ENCODE results near the gene CCSER1.

Gene CCSER1

DNA sequence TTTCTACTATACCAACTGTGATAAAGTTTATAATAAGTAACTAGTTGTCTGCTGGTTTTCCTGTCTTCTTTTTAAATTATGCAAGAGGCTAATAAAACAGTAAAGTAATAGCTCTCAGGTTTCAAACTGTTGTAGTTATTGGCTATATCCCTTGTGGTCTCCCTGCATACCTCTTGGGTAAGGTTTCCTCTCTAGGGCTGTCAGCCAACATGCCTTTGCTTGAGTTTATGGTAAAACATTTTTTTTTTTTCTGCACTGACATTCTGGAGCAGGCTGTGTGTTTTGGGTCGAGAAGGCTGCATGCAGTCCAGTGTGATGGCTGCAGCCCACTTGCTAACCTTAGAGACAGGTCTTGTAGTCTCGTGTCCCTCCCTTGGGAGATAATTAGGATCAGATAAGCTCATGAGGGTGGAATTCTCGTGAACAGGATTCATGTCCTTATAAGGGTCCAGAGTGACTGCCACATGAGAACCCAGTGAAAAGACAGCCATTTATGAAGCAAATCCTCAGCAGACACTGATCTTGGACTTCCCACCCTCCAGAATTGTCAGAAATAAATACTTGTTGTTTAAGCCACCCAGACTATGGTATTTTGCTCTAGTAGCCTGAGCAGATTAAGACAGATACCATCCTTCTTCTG, 831.2 kb downstream of the CCSER1 start:
- Histone ChIP-seq H3K27me3 (replicated peaks; ENCODE audit: control insufficient read depth, insufficient read depth, low read length) (no peaks in the 10 kb centered on the region), H3K4me1 (ENCODE audit: control insufficient read depth, insufficient read depth, low read length) (no peaks in the 10 kb centered on the region), H3K9me3 (ENCODE audit: control insufficient read depth, low read length) (no peaks in the 10 kb centered on the region), H3K9ac (ENCODE audit: low read length) (no peak overlapping the region), H3K4me3 (ENCODE audit: low read length) (no peak overlapping the region), H3K36me3 (ENCODE audit: control insufficient read depth, insufficient read depth, low read length, severe bottlenecking) (no peaks in the 10 kb centered on the region)
- peak; percentile 23 for DNase-seq (ENCODE audit: low read depth)

DNA sequence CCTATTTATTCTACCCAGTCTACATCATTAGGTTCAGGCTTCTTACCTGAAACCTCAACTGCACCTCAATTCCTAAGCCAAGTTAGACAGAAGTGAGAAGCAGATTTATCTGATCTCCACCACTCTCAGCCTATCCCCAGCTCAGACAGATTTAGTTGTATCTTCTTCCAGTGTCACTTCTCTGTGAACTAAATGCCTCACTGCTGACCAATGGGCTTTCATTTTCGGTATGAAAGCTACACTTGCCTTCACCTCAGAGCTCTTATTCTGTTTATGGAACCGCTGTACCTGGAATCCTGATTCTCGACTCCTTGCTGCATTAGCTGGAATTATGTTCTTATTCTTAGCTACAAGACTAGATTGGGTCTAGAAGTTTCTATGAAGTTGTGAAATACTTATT, 833.2 kb downstream of the CCSER1 start:
- DNase-seq (ENCODE audit: low read depth) = no peak
- Histone ChIP-seq H3K4me3 (ENCODE audit: low read length) (no peak overlapping the region), H3K4me1 (ENCODE audit: control insufficient read depth, insufficient read depth, low read length) (no peaks in the 10 kb centered on the region), H3K27me3 (replicated peaks; ENCODE audit: control insufficient read depth, insufficient read depth, low read length) (no peaks in the 10 kb centered on the region), H3K36me3 (ENCODE audit: control insufficient read depth, insufficient read depth, low read length, severe bottlenecking) (no peaks in the 10 kb centered on the region), H3K9ac (ENCODE audit: low read length) (no peak overlapping the region), H3K9me3 (ENCODE audit: control insufficient read depth, low read length) (no peaks in the 10 kb centered on the region)

DNA sequence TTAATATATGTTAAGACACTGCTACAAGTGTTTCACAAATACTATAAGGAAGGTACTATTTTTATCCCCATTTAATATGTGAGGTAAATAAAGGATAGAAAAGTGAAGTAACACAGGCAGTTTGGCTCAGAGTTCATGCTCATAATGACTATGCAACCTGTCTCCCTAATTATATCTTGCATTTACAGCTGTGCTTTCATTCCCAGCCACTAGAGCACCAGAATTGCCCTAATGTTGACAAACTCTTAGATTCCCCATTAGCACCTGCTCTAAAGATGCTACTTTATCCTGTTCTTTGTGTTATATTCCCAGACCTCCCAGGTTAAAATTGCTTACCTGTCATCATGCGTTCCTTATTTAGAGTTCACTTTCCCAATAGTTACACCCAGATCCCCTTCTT, 833.6 kb downstream of the CCSER1 start:
- Histone ChIP-seq H3K9me3 (ENCODE audit: control insufficient read depth, low read length) (no peaks in the 10 kb centered on the region), H3K4me1 (ENCODE audit: control insufficient read depth, insufficient read depth, low read length) (no peaks in the 10 kb centered on the region), H3K27me3 (replicated peaks; ENCODE audit: control insufficient read depth, insufficient read depth, low read length) (no peaks in the 10 kb centered on the region), H3K36me3 (ENCODE audit: control insufficient read depth, insufficient read depth, low read length, severe bottlenecking) (no peaks in the 10 kb centered on the region), H3K9ac (ENCODE audit: low read length) (no peak overlapping the region), H3K4me3 (ENCODE audit: low read length) (no peak overlapping the region)
- DNase-seq (ENCODE audit: low read depth) = no peak

DNA sequence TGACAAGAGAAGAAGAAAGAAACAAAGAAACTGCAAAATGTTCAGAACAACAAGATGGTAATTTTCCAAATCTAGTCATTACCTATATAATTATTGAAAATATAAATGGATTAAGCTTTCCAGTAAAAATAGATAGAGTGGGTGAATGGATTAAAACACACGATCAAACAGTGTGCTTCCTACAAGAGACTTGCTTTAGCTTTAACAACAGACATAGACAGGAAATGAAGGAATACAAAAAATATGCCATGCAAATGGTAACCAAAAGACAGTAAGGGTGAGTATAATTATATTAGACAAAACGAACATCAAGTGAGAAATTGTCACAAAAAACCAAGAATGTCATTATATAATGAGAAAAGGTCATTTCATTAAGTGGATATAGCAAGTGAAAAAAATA, 842.8 kb downstream of the CCSER1 start:
- H3K36me3 ChIP-seq (ENCODE audit: control insufficient read depth, insufficient read depth, low read length, severe bottlenecking) = no peaks in the 10 kb centered on the region
- no peaks in the 10 kb centered on the region for H3K27me3 ChIP-seq (replicated peaks; ENCODE audit: control insufficient read depth, insufficient read depth, low read length)
- peaks cover 10% of the 10 kb centered on the region for H3K9me3 ChIP-seq (ENCODE audit: control insufficient read depth, low read length)
- no peaks in the 10 kb centered on the region for H3K4me1 ChIP-seq (ENCODE audit: control insufficient read depth, insufficient read depth, low read length)
- H3K9ac ChIP-seq (ENCODE audit: low read length) = no peak overlapping the region
- no peak for DNase-seq (ENCODE audit: low read depth)
- H3K4me3 ChIP-seq (ENCODE audit: low read length) = no peak overlapping the region

DNA sequence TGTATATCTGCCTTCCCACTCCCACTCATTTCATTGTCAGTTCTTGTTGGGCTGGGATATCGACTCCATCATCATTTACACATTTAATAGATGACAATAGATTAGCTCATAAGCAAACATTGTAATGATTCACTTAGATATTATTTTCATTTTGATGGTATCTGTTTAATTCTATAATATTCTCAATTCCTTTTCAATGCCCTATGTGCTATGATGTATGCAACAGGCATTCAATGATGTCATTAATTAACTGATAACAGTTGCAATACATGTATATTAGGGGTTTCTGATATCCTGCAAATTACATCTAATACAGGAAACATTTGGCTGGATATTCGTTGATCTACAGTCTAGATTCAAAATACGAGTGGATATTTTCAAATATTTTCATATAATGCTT, 850.5 kb downstream of the CCSER1 start:
- H3K36me3 ChIP-seq (ENCODE audit: control insufficient read depth, insufficient read depth, low read length, severe bottlenecking) = no peaks in the 10 kb centered on the region
- no peak overlapping the region for H3K4me3 ChIP-seq (ENCODE audit: low read length)
- no peak for DNase-seq (ENCODE audit: low read depth)
- H3K4me1 ChIP-seq (ENCODE audit: control insufficient read depth, insufficient read depth, low read length) = no peaks in the 10 kb centered on the region
- H3K9me3 ChIP-seq (ENCODE audit: control insufficient read depth, low read length) = no peaks in the 10 kb centered on the region
- H3K27me3 ChIP-seq (replicated peaks; ENCODE audit: control insufficient read depth, insufficient read depth, low read length) = no peaks in the 10 kb centered on the region
- no peak overlapping the region for H3K9ac ChIP-seq (ENCODE audit: low read length)

DNA sequence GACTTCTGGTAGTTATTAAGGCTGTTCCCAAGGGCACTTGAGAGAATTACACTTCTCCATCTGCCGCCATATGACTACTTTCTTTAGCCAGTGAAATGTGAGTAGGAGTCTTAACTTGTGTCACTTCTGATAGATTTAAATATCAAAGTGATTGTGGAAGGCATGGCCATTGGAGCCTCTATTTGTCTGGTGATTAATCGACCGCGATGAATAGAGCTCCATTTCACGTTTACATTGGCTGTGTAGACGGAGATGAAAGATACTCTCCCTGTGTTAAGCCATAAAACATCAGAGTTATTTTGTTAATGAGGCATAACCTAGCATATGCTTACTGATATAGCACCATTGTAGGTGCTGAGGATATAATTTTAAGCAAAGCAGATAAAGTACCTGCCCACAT, 852.4 kb downstream of the CCSER1 start:
- Histone ChIP-seq H3K4me3 (ENCODE audit: low read length) (no peak overlapping the region), H3K9ac (ENCODE audit: low read length) (no peak overlapping the region), H3K4me1 (ENCODE audit: control insufficient read depth, insufficient read depth, low read length) (no peaks in the 10 kb centered on the region), H3K36me3 (ENCODE audit: control insufficient read depth, insufficient read depth, low read length, severe bottlenecking) (no peaks in the 10 kb centered on the region), H3K9me3 (ENCODE audit: control insufficient read depth, low read length) (no peaks in the 10 kb centered on the region), H3K27me3 (replicated peaks; ENCODE audit: control insufficient read depth, insufficient read depth, low read length) (no peaks in the 10 kb centered on the region)
- no peak for DNase-seq (ENCODE audit: low read depth)

DNA sequence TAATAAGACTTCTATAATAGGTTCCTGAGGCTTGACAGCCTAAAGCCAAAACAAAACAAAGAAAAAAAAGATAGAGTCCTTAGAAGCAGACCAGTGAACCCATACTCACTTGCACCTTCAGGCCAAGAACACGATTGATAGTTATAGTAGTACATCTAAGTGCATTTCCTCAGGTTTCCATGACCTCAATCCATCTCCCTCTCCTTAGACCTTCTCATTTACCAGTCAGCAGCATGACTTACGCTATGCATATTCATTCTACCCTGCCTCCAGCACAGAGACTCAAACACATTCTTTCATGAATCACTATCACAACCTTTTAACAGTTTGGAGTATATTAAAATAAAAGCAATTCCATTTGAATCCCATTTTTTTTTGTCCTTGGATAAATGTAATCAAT, 855.6 kb downstream of the CCSER1 start:
- no peak overlapping the region for H3K9ac ChIP-seq (ENCODE audit: low read length)
- H3K9me3 ChIP-seq (ENCODE audit: control insufficient read depth, low read length) = no peaks in the 10 kb centered on the region
- H3K36me3 ChIP-seq (ENCODE audit: control insufficient read depth, insufficient read depth, low read length, severe bottlenecking) = no peaks in the 10 kb centered on the region
- no peak overlapping the region for H3K4me3 ChIP-seq (ENCODE audit: low read length)
- no peaks in the 10 kb centered on the region for H3K4me1 ChIP-seq (ENCODE audit: control insufficient read depth, insufficient read depth, low read length)
- H3K27me3 ChIP-seq (replicated peaks; ENCODE audit: control insufficient read depth, insufficient read depth, low read length) = no peaks in the 10 kb centered on the region
- DNase-seq (ENCODE audit: low read depth) = no peak

DNA sequence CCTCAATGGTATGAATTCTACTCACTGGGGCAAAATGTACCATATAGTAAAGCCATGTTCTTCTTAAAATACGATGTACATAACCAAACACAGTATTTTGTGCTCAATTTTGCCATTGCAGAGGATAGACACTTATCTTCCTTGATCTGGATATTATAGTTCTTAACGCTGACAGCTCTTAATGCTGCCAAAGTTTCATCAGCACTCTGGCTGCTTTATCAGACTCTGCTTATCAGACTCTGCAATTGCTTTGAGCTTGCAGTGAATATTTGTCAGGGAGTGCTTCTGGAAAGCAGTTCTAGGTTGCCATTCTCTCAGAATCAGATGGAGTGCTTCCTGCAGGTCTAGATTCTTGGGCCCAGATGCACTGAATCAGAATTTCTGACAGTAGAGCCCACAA, 863.1 kb downstream of the CCSER1 start:
- DNase-seq (ENCODE audit: low read depth) = no peak
- no peaks in the 10 kb centered on the region for H3K36me3 ChIP-seq (ENCODE audit: control insufficient read depth, insufficient read depth, low read length, severe bottlenecking)
- H3K4me3 ChIP-seq (ENCODE audit: low read length) = no peak overlapping the region
- H3K4me1 ChIP-seq (ENCODE audit: control insufficient read depth, insufficient read depth, low read length) = no peaks in the 10 kb centered on the region
- no peak overlapping the region for H3K9ac ChIP-seq (ENCODE audit: low read length)
- H3K27me3 ChIP-seq (replicated peaks; ENCODE audit: control insufficient read depth, insufficient read depth, low read length) = no peaks in the 10 kb centered on the region
- H3K9me3 ChIP-seq (ENCODE audit: control insufficient read depth, low read length) = no peaks in the 10 kb centered on the region

DNA sequence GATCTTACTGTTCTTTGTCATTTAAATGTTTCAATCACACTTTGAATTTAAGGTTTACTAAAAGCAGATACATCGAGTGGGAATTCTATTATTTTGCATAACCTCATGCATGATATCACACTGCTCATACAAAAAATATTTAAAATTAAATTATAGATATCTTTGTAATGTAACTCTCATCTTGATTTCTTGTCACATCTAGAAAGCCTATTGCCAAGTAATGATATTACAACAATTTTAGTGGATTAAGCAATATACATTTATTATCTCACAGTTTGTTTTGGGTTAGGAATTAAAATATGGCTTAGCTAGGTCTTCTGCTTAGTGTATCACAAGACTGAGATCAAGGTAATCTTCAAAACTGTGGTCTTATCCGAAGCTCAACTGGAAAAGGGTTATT, 865.0 kb downstream of the CCSER1 start:
- no peak for DNase-seq (ENCODE audit: low read depth)
- Histone ChIP-seq H3K27me3 (replicated peaks; ENCODE audit: control insufficient read depth, insufficient read depth, low read length) (no peaks in the 10 kb centered on the region), H3K4me3 (ENCODE audit: low read length) (no peak overlapping the region), H3K9me3 (ENCODE audit: control insufficient read depth, low read length) (no peaks in the 10 kb centered on the region), H3K4me1 (ENCODE audit: control insufficient read depth, insufficient read depth, low read length) (no peaks in the 10 kb centered on the region), H3K9ac (ENCODE audit: low read length) (no peak overlapping the region), H3K36me3 (ENCODE audit: control insufficient read depth, insufficient read depth, low read length, severe bottlenecking) (no peaks in the 10 kb centered on the region)

DNA sequence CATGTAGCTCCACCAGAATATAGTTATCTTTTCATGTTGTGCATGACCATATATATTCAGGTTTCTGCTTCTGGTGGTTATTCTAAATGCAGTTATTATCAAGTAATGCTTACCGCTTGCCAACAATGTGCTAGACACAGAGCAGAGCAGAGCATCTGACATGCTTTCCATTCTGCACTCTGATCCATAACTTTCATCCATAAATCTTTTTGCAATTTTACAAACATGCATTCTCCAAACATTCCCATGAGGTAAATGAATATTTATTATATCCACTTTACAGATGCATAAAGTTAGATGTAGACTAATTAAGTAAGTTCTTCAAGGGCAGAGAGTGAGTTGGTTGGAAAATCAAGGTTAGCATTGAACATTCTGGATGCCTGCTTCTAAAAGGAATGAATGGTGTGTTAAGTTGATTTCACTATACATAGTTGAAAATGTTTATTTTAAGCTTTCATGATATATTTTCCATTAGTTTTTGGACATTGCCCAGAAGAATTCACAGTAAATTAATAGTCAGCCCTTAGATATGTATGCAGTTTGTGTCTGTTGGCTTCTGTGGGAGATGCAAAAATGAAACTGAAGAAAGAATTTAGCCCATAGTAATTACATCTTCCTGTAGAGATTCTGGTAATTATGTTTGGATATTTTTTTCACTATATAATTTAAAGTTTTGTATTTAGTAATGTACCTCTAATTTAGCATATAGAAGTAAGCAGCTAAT, 867.8 kb downstream of the CCSER1 start:
- Histone ChIP-seq H3K4me1 (ENCODE audit: control insufficient read depth, insufficient read depth, low read length) (no peaks in the 10 kb centered on the region), H3K27me3 (replicated peaks; ENCODE audit: control insufficient read depth, insufficient read depth, low read length) (no peaks in the 10 kb centered on the region), H3K9ac (ENCODE audit: low read length) (no peak overlapping the region), H3K36me3 (ENCODE audit: control insufficient read depth, insufficient read depth, low read length, severe bottlenecking) (no peaks in the 10 kb centered on the region), H3K4me3 (ENCODE audit: low read length) (no peak overlapping the region), H3K9me3 (ENCODE audit: control insufficient read depth, low read length) (no peaks in the 10 kb centered on the region)
- DNase-seq (ENCODE audit: low read depth) = no peak

DNA sequence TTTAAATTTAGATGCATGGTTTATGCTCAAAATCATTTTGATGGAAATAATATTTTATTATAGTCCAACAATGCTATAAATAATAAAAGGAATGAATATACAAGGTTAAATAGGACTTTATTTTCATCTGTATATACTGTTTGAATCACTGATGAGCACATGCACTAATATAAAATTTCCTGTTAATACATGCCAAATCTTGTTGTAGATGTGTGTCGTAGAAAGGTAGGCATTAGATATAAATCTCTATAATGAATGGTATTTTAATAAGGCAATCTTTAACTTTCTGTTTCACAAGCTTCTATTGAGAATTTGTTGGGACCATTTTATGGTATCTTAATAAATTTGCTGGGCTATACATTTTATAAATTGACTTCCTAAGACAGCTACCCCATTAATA, 868.8 kb downstream of the CCSER1 start:
- no peak overlapping the region for H3K9ac ChIP-seq (ENCODE audit: low read length)
- DNase-seq (ENCODE audit: low read depth) = no peak

DNA sequence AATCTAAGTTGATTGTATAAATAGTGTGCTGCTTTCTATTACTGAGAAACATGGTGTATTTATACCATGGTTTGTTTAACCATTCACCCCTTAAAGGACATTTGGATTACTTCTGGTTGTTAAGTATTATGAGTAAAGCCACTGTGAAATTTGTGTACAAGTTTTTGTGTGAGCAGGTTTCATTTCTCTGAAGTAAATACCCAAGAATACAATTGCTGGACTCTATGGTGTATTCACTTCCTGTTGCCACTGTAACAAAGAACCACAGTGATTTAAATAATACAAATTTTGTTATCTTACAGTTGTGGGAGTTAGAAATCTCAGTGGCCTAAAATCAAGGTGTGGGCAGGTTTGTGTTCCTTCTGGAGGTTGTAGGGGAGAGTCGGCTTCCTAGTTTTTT, 869.6 kb downstream of the CCSER1 start:
- H3K27me3 ChIP-seq (replicated peaks; ENCODE audit: control insufficient read depth, insufficient read depth, low read length) = no peaks in the 10 kb centered on the region
- H3K36me3 ChIP-seq (ENCODE audit: control insufficient read depth, insufficient read depth, low read length, severe bottlenecking) = no peaks in the 10 kb centered on the region
- peaks cover 6% of the 10 kb centered on the region for H3K9me3 ChIP-seq (ENCODE audit: control insufficient read depth, low read length)
- no peaks in the 10 kb centered on the region for H3K4me1 ChIP-seq (ENCODE audit: control insufficient read depth, insufficient read depth, low read length)
- H3K4me3 ChIP-seq (ENCODE audit: low read length) = no peak overlapping the region
- H3K9ac ChIP-seq (ENCODE audit: low read length) = no peak overlapping the region
- DNase-seq (ENCODE audit: low read depth) = no peak

More for the DNA sequence above, 868.8 kb downstream of the CCSER1 start:
- Histone ChIP-seq H3K4me1 (ENCODE audit: control insufficient read depth, insufficient read depth, low read length) (no peaks in the 10 kb centered on the region), H3K27me3 (replicated peaks; ENCODE audit: control insufficient read depth, insufficient read depth, low read length) (no peaks in the 10 kb centered on the region), H3K4me3 (ENCODE audit: low read length) (no peak overlapping the region), H3K9me3 (ENCODE audit: control insufficient read depth, low read length) (no peaks in the 10 kb centered on the region), H3K36me3 (ENCODE audit: control insufficient read depth, insufficient read depth, low read length, severe bottlenecking) (no peaks in the 10 kb centered on the region)

Measured in adipocyte (in vitro differentiated cells).